Adrenal gland (tissue), 5 donors: ENCODE measurements around the gene ADAMTSL3.

ENCODE experiments used
- POLR2A ChIP-seq, 2 donors: fragments of 450-650 bp; IDR thresholded peaks; one replicate each; pipeline ENCODE4 v1.6.1; 2017; ENCODE audit warnings: antibody characterized with exemption in 2 of 2, mild to moderate bottlenecking in 2 of 2, moderate library complexity in 1 of 2
- TF ChIP-seq, protein P1 (sequence below), 6 experiments: fragments of 450-650 bp in 4 of 6; fragments of 200-600 bp in 2 of 6; sonication (generic) in 1 of 6; IDR thresholded peaks; 1 replicate in 5 of 6; 2 replicates in 1 of 6; pipeline versions ENCODE4 v1.5.1 to v1.8.0; 2016 to 2021; ENCODE audit warnings: antibody characterized with exemption in 6 of 6, mild to moderate bottlenecking in 2 of 6, moderate library complexity in 1 of 6
- donor health status: DM: no; HTN: no; CAD: no.

DNA sequence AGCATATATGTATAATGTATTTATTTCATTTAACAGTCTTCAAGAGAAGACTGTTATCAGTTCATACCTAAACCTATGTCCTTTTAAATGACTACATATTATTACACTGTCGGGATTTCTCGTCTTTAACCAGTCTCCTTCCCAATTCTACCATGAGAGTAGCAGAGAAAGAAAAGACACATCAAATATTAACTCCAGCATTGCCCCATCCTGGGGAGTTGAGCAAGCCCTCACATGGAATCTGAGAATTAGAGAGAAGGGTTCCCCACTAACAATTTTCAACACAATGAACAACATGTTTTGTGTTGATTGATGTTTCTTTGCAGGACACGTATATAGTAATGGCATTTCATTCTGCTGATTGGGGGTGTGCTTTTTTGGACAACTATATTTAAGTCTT lies 257.4 kb downstream of the ADAMTSL3 start:
- TF ChIP-seq POLR2A (IDR thresholded peaks at IDR 0.05) = no peak
- TF ChIP-seq, protein P1, sequence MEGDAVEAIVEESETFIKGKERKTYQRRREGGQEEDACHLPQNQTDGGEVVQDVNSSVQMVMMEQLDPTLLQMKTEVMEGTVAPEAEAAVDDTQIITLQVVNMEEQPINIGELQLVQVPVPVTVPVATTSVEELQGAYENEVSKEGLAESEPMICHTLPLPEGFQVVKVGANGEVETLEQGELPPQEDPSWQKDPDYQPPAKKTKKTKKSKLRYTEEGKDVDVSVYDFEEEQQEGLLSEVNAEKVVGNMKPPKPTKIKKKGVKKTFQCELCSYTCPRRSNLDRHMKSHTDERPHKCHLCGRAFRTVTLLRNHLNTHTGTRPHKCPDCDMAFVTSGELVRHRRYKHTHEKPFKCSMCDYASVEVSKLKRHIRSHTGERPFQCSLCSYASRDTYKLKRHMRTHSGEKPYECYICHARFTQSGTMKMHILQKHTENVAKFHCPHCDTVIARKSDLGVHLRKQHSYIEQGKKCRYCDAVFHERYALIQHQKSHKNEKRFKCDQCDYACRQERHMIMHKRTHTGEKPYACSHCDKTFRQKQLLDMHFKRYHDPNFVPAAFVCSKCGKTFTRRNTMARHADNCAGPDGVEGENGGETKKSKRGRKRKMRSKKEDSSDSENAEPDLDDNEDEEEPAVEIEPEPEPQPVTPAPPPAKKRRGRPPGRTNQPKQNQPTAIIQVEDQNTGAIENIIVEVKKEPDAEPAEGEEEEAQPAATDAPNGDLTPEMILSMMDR (IDR thresholded peaks at IDR 0.05) = no peak
